Stimulated activated CD4-positive, alpha-beta T cell treated with anti-CD3 and anti-CD28 coated beads, Interleukin-1b, Interleukin-23, amount 100 ng/mL, for 1 hour (primary cell): Measurements from ENCODE around the gene PLEKHM2.
"Not testable (repeated sequence)": the region's sequence is repeated elsewhere in the genome, so short reads cannot be mapped to it uniquely, and the experiment has no call there.

Source experiments
- DNase-seq, 2 donors: peaks; one replicate each; pipeline ENCODE4 v3.0.0-alpha.2; 2020; ENCODE audit warnings: low read depth in 2 of 2

Gene PLEKHM2

GRCh38 chr1:15676010-15676409, 8.1 kb upstream of the PLEKHM2 start:
- DNase-seq, result no peak

GRCh38 chr1:15676688-15677661, 7.1 kb upstream of the PLEKHM2 start:
- DNase-seq, result no peak

DNA sequence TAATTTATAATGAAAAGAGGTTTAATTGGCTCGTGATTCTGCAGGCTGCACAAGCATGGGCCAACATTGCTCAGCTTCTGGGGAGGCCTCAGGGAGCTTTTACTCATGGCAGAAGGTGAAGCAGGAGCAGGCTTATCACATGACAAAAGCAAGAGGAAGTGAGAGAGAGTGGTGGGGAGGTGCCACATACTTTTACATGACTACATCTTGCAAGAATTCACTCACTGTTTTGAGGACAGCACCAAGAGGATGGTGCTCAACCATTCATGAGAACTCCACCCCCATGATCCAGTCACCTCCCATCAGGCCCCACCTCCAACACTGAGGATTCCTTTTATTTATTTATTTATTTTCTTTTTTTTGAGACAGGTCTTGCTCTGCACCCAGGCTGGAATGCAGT, 5.5 kb upstream of the PLEKHM2 start:
- no peak for DNase-seq

GRCh38 chr1:15680131-15680530, 4.0 kb upstream of the PLEKHM2 start:
- DNase-seq, result no peak

GRCh38 chr1:15680561-15681348, 3.4 kb upstream of the PLEKHM2 start:
- DNase-seq, result no peak

DNA sequence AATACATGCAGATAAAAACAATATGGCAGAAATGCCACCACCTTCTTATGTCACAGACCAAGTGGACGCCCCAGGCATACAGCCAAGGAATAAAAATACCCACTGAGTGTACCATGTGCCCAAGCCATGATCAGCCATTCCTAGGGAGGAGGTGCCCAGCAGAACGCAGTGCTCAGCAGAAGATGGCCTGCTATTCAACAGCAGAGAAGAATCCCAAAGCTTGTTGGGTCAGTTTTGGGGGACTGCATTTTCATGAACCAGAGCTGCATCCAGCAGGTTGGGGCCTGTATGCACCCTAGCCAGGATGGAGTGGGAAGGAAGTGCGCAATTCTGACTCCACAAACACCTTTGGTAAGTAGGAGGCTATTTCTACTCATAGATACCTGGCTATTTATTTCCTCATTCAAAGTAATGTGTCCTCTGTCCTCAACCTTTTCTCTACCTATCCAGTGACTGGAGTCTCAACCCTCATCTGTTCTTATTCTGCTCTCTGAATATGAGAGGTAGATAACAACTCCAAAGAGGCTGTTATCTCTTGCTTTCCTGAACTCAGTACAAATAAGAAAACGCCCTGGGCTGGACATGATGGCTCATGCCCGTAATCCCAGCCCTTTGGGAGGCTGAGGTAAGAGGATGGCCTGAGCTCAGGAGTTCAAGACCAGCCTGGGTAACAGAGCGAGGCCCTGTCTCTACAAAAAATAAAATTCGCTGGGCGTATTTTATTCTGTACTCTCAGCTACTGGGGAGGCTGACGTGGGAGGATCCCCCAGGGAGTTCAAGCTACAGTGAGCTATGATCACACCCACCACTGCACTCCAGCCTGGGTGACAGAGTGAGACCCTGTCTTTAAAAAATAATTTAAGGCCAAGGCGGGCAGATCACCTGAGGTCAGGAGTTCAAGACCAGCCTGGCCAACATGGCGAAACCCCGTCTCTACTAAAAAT, 2.5 kb upstream of the PLEKHM2 start:
- no peak for DNase-seq

GRCh38 chr1:15682936-15683341, 1.2 kb upstream of the PLEKHM2 start:
- no peak for DNase-seq

GRCh38 chr1:15683345-15684039, 628 bp upstream of the PLEKHM2 start:
- no peak for DNase-seq

- no peak for DNase-seq
Measured at GRCh38 chr1:15684468-15685291, 560 bp downstream of the PLEKHM2 start.

DNA sequence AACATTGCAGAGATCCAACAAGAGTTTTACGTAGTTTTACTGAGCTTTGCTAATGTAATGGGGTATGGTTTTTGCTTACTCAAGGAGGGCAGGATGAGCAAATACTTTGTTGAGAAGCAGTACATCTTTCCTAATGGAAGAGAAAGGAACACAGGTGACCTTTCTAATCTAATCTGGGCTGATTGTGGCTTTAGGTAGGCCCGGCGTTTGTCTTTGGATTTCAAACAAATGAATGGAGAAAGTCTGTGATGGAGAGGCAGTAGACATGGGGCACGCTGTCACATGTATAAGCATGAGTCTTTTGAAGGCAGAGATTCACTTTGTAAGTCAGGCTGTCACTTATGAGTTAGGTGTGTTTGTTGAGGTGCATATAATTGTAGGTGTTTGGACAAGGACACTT, 1.7 kb downstream of the PLEKHM2 start:
- DNase-seq, result no peak

DNA sequence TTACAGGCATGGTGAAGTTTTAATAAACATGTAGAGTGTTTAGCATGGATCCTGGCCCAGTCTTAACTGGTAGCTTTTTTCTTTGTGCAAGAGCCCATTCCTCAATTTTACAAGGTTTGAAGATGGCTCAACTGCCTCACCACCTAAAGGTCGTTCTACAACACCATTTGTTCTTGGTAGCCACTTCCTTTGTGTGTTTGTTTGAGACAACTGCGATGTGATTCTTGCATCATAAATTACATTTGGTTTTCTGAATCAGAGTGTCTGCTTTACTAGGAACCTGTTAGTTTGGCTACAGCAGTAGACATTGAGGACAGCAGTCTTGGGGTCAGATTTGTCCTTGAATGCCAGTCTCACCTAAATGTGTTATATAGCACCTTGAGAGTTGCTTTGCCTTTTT, 3.3 kb downstream of the PLEKHM2 start:
- no peak for DNase-seq

- no peak for DNase-seq
Measured at GRCh38 chr1:15690317-15690716, 6.2 kb downstream of the PLEKHM2 start.

GRCh38 chr1:15691434-15692032, 7.4 kb downstream of the PLEKHM2 start:
- no peak for DNase-seq

DNA sequence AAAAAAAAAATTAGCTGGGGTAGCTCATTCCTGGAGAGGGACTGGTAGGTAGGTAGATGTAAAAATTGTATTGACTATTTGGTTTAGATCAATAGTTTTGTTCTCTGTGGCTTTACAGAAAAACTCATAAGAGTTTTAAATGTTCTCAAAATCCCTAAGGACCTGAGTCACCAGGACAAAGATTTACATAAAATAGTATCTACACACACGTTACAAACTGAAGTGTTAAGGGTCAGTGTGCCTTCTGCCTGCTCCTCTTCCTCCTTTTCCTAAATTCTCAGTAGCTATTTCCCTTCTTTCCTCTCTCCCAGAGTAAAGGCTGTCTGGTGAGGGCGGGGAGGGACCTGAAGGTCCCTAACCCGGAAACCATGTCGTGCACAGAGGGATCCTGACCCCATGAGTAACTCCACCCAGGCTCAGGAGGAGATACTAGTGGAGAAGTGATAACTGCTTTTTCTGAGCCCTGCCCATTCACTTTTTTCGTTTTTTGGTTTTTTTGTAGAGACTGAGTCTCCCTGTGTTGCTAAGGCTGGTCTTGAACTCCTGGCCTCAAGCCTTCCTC, 8.1 kb downstream of the PLEKHM2 start:
- DNase-seq, result no peak

GRCh38 chr1:15693371-15693770, 9.3 kb downstream of the PLEKHM2 start:
- DNase-seq, result no peak

GRCh38 chr1:15696956-15697521, 12.9 kb downstream of the PLEKHM2 start:
- DNase-seq, result no peak

- no peak for DNase-seq
Measured at GRCh38 chr1:15698201-15698600, 14.1 kb downstream of the PLEKHM2 start.

GRCh38 chr1:15699321-15699720, 15.2 kb downstream of the PLEKHM2 start:
- DNase-seq, result not testable (repeated sequence)

DNA sequence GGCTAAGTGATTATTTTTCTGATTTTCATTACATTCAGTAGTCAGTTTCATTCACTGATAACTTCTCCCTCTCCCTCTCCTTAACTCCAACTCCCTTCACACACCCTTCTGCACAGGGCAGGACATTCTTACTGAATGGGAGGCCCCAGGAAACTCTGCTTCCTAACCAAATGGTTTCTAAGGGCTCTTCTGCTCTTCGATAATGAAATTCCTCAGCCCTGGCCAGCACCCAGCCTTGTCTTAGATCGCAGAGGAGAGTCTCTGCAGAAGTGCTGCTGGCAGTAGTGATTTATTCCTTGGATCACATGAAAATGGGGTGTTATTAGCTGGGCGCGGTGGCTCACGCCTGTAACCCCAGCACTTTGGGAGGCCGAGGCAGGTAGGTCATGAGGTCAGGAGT, 16.4 kb downstream of the PLEKHM2 start:
- DNase-seq, result no peak
